Mammary epithelial cell (primary cell): ENCODE results near the gene CLASP1.

Experiments
- CTCF ChIP-seq, 2 donors: IDR thresholded peaks in 1 of 2; conservative IDR thresholded peaks in 1 of 2; 2 replicates each; pipeline ENCODE4 v1.5.1; 2011 to 2012; ENCODE audit warnings: inconsistent platforms in 2 of 2, low read length in 2 of 2, mild to moderate bottlenecking in 2 of 2, control low read depth in 1 of 2, low read depth in 1 of 2; ENCODE audit not compliant: insufficient read depth in 1 of 2; ENCODE audit errors: extremely low read depth in 1 of 2
- EZH2 ChIP-seq: IDR thresholded peaks from 2 replicates; pipeline ENCODE4 v1.6.1; 2012; ENCODE audit warnings: low read length, inconsistent platforms, borderline replicate concordance

- TF ChIP-seq CTCF (conservative IDR thresholded peaks at IDR 0.05 in 1 of 2, IDR thresholded peaks at IDR 0.05 in 1 of 2; ENCODE audit: extremely low read depth in 1 of 2, insufficient read depth in 1 of 2, low read depth in 1 of 2, low read length in 2 of 2) (no peak), EZH2 (no peak)
These were observed 197.9 kb downstream of the CLASP1 start for GRCh38 chr2:121451398-121451797.
